Erythroblast (primary cell): Measurements from ENCODE around the gene NIPBL.
"Not testable (repeated sequence)": the region's sequence is repeated elsewhere in the genome, so short reads cannot be mapped to it uniquely, and the experiment has no call there.

Source experiments
- GATA1 ChIP-seq: IDR thresholded peaks from 2 replicates; pipeline ENCODE4 v1.6.1; 2011; ENCODE audit warnings: low read depth, mild to moderate bottlenecking, control low read depth, low read length, moderate library complexity
- POLR2A ChIP-seq: IDR thresholded peaks from 2 replicates; pipeline ENCODE4 v1.6.1; 2011; ENCODE audit warnings: mild to moderate bottlenecking, low read length

GRCh38 chr5:36892085-36892830, 15.7 kb downstream of the NIPBL start:
- not testable (repeated sequence) for TF ChIP-seq POLR2A, GATA1
